Esophagus muscularis mucosa (tissue), 4 donors: ENCODE measurements around the gene MRPL22. TPM values are rescaled to one million over a fixed set of nuclear protein-coding genes. Genes with fewer than 3 reads are reported as not detected.
A peak's percentile ranks its signal among the peaks of the same experiment; 100 is the strongest.

Source experiments
- DNase-seq: peaks from one replicate; pipeline ENCODE4 v3.0.0-alpha.2; 2017; ENCODE audit errors: extremely low spot score
- H3K27ac ChIP-seq, 4 donors: fragments of 200-600 bp; sonication (generic); replicated peaks in 1 of 4; 1 replicate in 3 of 4; 2 replicates in 1 of 4; pipeline ENCODE4 v1.5.1; 2016 to 2019; ENCODE audit warnings: mild to moderate bottlenecking in 1 of 4
- H3K27me3 ChIP-seq, 4 donors: fragments of 200-600 bp; sonication (generic); one replicate each; pipeline versions ENCODE4 v1.5.1 to v1.6.0; 2016 to 2019
- H3K36me3 ChIP-seq, 4 donors: fragments of 200-600 bp; sonication (generic); one replicate each; pipeline ENCODE4 v1.5.1; 2016 to 2019
- H3K4me1 ChIP-seq, 4 donors: fragments of 200-600 bp; sonication (generic); one replicate each; pipeline ENCODE4 v1.5.1; 2016 to 2019
- H3K4me3 ChIP-seq, 4 donors: fragments of 200-600 bp; sonication (generic); 1 replicate in 2 of 4; 2 replicates in 2 of 4; pipeline ENCODE4 v1.5.1; 2016 to 2019; ENCODE audit warnings: mild to moderate bottlenecking in 4 of 4, moderate library complexity in 1 of 4
- H3K9me3 ChIP-seq, 4 donors: fragments of 200-600 bp; sonication (generic); 1 replicate in 3 of 4; 2 replicates in 1 of 4; pipeline ENCODE4 v1.5.1; 2016 to 2019
- EP300 ChIP-seq: sonication (generic); formaldehyde crosslinking; IDR thresholded peaks from one replicate; pipeline ENCODE4 v1.6.1; 2017; ENCODE audit warnings: antibody characterized with exemption
- POLR2A ChIP-seq: fragments of 450-650 bp; IDR thresholded peaks from one replicate; pipeline ENCODE4 v1.6.1; 2017; ENCODE audit warnings: antibody characterized with exemption, moderate library complexity, mild to moderate bottlenecking, low read depth
- POLR2AphosphoS5 ChIP-seq, 2 donors: sonication (generic); formaldehyde crosslinking; IDR thresholded peaks; one replicate each; pipeline ENCODE4 v1.6.1; 2017; ENCODE audit warnings: antibody characterized with exemption in 2 of 2
- WGBS: methylation state at CpG from one replicate; pipeline ENCODE4 v1.1.5; 2018; 5-methylcytosine and 5-hydroxymethylcytosine counted together
- intact Hi-C: fragments of 100-400 bp; cut with DNase I; formaldehyde crosslinking; loops from one replicate; pipeline ENCODE4 v1.15.1; 2023
- total RNA-seq, 4 donors: library from RNA; depleted of rRNA; stranded (reverse); fragments of >200 nt; gene quantifications; one replicate each; pipeline versions ENCODE4 v1.1.0 to v1.2.1, GENCODE V29; 2016
- TF ChIP-seq, protein P1 (sequence below), 3 experiments: fragments of 200-600 bp in 2 of 3; fragments of 450-650 bp in 1 of 3; sonication (generic) in 2 of 3; IDR thresholded peaks; one replicate each; pipeline ENCODE4 v1.5.1; 2017 to 2019; ENCODE audit warnings: antibody characterized with exemption in 3 of 3, mild to moderate bottlenecking in 2 of 3, moderate library complexity in 1 of 3

The MRPL22 gene
- total RNA-seq, 4 donors from 2014 or later: 8.7 to 31.4 (median 17.2) TPM

DNA sequence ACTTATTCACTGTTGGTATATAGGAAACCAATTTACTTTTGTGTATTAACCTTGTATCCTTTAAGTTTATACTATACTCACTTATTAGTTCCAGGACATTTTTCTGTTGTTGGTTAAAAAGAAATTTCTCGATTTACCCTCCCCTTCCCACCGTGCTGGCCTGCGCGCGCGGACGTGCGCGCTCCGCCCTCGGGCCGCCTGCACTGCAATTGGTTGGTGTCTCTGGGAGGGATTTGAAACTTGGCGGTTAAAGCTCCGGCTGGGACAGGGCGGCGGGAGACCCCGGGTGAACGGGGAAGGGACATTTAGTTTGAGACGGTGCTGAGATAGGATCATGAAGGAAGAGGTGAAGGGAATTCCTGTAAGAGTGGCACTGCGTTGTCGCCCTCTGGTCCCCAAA lies 72.7 kb downstream of the MRPL22 start, which contains the start of gene KIF4B:
Gene KIF4B, plus strand, starts transcription at position 230 of the 400 bp plus-strand sequence. Its CDS starts 105 bp downstream, at position 335.
- Histone ChIP-seq H3K4me1 (no peaks in the 10 kb centered on the region), H3K27me3 (no peaks in the 10 kb centered on the region), H3K9me3 (peaks cover 0 to 4% (median 0%) of the 10 kb centered on the region in 4 donors), H3K27ac (no peak within 1 kb of the TSS), H3K4me3 (no peak within 1 kb of the TSS), H3K36me3 (no peaks in the 10 kb centered on the region)
- peak; percentile 31 for DNase-seq
- no peak for TF ChIP-seq EP300
- TF ChIP-seq, protein P1, sequence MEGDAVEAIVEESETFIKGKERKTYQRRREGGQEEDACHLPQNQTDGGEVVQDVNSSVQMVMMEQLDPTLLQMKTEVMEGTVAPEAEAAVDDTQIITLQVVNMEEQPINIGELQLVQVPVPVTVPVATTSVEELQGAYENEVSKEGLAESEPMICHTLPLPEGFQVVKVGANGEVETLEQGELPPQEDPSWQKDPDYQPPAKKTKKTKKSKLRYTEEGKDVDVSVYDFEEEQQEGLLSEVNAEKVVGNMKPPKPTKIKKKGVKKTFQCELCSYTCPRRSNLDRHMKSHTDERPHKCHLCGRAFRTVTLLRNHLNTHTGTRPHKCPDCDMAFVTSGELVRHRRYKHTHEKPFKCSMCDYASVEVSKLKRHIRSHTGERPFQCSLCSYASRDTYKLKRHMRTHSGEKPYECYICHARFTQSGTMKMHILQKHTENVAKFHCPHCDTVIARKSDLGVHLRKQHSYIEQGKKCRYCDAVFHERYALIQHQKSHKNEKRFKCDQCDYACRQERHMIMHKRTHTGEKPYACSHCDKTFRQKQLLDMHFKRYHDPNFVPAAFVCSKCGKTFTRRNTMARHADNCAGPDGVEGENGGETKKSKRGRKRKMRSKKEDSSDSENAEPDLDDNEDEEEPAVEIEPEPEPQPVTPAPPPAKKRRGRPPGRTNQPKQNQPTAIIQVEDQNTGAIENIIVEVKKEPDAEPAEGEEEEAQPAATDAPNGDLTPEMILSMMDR (IDR thresholded peaks at IDR 0.05): no peak
- no peak for TF ChIP-seq POLR2AphosphoS5 (IDR thresholded peaks at IDR 0.05)
- no peak for TF ChIP-seq POLR2A
- intact Hi-C loops: no loop called here
- 93% methylated on average over 21 of the region's 21 CpGs for WGBS

DNA sequence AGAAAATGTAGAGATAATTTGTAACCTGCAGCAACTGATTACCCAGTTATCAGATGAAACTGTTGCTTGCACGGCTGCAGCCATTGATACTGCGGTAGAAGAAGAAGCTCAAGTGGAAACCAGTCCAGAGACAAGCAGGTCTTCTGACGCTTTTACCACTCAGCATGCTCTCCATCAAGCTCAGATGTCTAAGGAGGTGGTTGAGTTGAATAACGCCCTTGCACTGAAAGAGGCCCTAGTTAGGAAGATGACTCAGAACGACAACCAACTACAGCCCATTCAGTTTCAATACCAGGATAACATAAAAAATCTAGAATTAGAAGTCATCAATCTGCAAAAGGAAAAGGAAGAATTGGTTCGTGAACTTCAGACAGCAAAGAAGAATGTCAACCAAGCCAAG lies 74.4 kb downstream of the MRPL22 start:
- no peak overlapping the region for H3K4me3 ChIP-seq
- H3K9me3 ChIP-seq: peaks cover 0 to 4% (median 0%) of the 10 kb centered on the region in 4 donors
- no peaks in the 10 kb centered on the region for H3K27me3 ChIP-seq
- intact Hi-C loops: no loop called here
- H3K27ac ChIP-seq: no peak overlapping the region
- H3K4me1 ChIP-seq: no peaks in the 10 kb centered on the region
- no peak for DNase-seq
- 80% methylated on average over 6 of the region's 6 CpGs for WGBS
- TF ChIP-seq POLR2A: no peak
- TF ChIP-seq, protein P1 (IDR thresholded peaks at IDR 0.05): no peak
- TF ChIP-seq EP300: no peak
- TF ChIP-seq POLR2AphosphoS5 (IDR thresholded peaks at IDR 0.05): no peak
- no peaks in the 10 kb centered on the region for H3K36me3 ChIP-seq

DNA sequence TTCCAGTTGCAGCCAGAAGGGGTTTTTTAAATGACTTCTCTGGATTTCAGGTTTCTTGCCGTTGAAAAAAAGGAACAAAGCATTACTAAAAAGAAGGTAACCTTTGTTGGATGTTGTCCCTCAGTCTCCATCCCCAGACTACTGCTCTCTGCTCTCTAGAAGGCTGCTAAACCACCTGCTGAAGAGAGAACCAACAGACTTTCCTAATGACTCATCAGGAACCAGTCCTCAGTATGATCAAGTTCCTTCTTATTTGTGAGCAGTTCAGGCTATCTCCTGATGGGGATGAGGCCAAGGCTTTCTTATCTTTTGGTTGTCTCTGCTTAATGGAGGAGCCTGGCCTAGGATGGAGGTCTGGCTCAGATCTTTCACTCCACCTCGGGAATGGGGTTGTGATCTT lies 76.7 kb downstream of the MRPL22 start:
- no peak overlapping the region for H3K4me3 ChIP-seq
- TF ChIP-seq, protein P1 (IDR thresholded peaks at IDR 0.05): no peak
- TF ChIP-seq EP300 (no peak), POLR2A (no peak), POLR2AphosphoS5 (IDR thresholded peaks at IDR 0.05) (no peak)
- DNase-seq: no peak
- no peaks in the 10 kb centered on the region for H3K4me1 ChIP-seq
- intact Hi-C loops: no loop called here
- peaks cover 0 to 4% (median 0%) of the 10 kb centered on the region in 4 donors for H3K9me3 ChIP-seq
- H3K36me3 ChIP-seq: no peaks in the 10 kb centered on the region
- WGBS: 65% methylated on average over 2 of the region's 2 CpGs
- H3K27me3 ChIP-seq: no peaks in the 10 kb centered on the region
- no peak overlapping the region for H3K27ac ChIP-seq

Other genes with a start within 250 kb of the MRPL22 start
- gene LARP1, start 185.7 kb upstream of the MRPL22 start, total RNA-seq: 100 to 1,000 TPM in 2 of 4 donors, 10 to 100 TPM in 2; 79.7 to 128 (median 101) TPM
- gene FAXDC2, start 90.5 kb upstream of the MRPL22 start, total RNA-seq: 10 to 100 TPM; 27.6 to 32.1 (median 29.5) TPM
- gene CNOT8, start 82.4 kb upstream of the MRPL22 start, total RNA-seq: 10 to 100 TPM; 41.1 to 72.6 (median 62.2) TPM
- gene GEMIN5, start 2.9 kb upstream of the MRPL22 start, total RNA-seq: 10 to 100 TPM; 14.1 to 20.4 (median 17.3) TPM
- gene KIF4B, start 72.7 kb downstream of the MRPL22 start, total RNA-seq: under 1 TPM in 2 of 4 donors, not detected in 2; under 0.01 TPM